Hypothalamus (tissue), 51 donors: ENCODE results near the gene PCGF3.
"Not testable (repeated sequence)": the region's sequence is repeated elsewhere in the genome, so short reads cannot be mapped to it uniquely, and the experiment has no call there.

Experiments
- DNase-seq, 51 donors: peaks; one replicate each; lab custom pipeline; 2025; lab: John Stamatoyannopoulos, UW

The PCGF3 gene

DNA sequence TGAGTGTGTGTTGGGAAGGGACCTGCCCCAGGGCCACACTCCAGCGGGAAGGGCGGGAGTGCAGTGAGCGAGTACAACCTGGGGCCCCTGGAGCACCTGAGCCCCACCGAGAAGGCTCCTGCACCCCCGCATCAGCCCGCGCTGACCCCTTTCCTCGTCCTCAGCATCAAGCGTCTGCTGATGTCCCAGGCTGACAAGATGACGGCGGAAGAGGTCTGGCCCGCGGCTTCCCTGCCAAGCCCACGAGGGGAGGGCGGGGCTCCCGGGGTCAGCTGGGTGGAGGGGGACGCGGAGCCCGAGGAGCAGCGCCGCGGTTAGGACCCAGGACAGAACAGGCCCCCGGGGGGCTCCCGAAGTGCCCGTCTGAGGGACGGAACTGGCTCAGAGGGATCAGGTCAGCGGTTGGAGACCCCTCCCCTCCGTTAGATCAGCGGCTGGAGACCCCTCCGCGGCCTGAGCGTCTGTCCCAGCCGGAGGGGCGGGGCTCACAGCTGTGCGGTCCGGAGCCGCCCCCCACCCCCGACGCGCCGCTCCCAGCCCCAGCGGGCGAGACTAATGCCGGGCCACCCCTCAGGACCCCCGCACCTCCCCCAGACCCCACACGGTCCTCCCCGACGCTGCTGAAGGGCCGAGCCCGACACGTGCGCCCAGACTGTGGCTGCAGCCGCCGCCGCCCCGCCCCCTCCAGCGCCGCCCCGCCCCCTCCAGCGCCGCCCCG is 24.5 kb upstream of the PCGF3 start:
- peak in 11 of 51 donors; percentile 10 to 47 (median 28) for DNase-seq

DNA sequence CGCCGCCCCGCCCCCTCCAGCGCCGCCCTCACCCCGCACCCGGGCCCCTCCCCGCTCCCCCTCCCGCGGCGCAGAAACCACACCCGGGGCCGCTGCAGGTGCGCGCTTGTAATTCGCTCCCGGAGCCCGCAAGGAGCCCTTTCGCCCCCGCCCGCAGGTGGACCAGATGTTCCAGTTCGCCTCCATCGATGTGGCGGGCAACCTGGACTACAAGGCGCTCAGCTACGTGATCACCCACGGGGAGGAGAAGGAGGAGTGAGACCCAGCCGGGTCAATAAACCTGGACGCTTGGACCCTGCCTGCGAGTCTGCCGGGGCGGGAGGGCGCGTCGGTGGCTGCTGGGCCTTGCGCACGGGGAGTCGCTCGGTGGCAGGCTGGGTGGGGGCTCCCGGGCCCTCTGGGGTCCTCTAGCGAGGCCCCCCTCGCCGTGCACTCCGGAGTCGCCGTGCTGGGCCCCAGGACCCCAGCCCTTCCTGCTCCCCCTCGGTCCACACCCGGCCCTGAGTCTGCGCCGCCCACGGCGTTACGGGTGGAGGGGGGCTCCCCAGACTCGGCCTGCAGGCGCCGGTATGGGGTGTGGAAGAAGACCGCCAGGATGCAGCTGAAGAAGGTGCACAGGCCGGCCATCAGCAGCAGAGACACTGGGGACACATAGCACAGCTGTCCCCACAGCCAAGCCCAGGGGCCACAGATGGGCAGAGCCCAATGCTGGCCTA is 23.7 kb upstream of the PCGF3 start:
- no peak for DNase-seq

DNA sequence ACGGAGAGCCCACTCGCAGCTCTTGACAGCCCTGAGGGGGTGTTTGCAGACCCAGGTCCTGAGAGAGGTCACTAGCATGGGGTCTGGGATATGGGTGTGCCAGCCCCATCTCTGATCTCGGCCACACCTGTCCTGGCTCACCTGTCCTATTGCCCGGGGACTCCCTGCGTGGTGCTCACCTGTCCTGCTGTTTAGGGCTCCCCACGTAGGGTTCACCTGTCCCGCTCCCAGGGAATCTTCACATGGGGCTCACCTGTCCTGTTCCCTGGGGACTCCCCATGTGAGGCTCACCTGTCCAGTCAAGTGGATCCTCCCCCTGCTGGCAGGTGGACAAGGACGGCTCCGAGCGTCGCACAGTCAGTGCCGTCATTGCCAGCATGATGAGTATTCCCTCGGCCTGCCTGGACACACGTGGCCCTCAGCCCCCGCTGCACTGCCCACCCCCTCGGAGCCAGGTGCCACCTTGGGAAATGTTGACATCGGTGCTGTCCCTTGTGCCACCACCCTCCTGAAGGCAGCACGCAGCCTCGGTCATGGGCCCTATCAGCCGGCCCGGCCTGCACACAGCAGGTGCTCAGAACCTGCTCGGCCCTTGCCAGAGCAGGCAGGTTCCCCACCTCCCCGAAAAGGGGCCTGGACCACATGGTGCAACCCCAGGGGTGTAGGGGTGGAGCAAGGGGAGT is 23.0 kb upstream of the PCGF3 start:
- DNase-seq = no peak

DNA sequence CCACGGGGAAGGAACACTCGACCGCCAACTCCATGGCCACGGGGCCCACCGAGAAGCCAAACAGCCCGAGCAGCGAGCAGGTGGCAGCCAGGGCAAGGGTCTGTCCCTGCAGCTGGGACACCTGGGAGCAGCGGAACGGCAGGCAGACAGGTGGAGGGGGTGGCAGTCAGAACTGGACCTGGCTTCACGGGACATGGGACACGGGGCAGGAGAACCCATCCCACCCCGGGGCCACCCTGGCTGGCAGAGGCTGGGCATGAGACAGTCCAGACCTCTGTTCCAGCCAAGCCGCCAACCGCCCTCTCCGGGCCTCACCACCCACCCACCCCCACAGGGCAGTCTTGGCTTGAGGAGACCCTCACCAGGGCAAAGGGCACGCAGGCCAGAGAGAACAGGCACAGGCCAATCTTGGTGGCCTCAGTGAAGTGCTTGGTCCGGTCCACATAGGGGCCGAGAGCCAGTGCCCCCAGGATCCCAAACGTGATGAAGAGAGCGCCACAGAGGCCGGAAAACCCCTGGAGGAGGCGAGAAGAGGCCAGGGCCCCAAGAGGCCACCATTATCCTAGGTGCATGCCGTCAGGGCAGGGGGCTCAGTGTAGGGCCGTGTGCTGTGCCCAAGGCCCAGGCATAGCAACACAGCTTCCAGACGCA is 22.3 kb upstream of the PCGF3 start:
- no peak for DNase-seq

DNA sequence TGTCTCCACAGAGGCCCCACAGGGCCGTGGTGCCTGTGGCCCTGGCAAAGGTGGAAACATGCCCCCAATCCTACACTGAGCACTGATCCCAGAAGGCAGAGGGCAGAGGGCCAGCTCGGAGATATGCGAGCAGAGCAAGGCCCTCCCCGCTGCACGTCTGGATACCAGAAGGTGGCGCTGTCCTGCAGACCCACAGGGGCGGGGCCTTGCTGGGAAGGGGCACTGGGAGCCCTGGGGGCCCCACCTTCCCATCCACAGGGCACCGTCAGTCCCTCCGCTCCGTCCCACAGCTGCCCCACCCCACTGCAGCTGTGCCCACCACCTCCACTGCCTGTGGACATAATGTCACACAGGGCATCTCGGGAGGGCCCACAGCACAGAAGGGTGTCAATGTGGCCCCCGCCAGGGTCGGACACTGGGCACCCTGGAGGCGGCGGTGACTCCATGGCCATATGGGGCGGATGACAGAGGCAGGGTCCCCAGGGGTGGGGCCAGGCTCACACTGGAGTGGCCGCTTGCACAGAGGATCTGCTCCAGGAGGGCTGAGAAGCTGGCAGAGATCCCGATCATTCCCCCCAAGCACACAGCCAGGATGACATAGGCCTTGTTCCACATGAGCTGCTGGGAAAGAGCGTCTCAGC is 21.5 kb upstream of the PCGF3 start:
- peak in 33 of 51 donors; percentile 17 to 79 (median 46) for DNase-seq

DNA sequence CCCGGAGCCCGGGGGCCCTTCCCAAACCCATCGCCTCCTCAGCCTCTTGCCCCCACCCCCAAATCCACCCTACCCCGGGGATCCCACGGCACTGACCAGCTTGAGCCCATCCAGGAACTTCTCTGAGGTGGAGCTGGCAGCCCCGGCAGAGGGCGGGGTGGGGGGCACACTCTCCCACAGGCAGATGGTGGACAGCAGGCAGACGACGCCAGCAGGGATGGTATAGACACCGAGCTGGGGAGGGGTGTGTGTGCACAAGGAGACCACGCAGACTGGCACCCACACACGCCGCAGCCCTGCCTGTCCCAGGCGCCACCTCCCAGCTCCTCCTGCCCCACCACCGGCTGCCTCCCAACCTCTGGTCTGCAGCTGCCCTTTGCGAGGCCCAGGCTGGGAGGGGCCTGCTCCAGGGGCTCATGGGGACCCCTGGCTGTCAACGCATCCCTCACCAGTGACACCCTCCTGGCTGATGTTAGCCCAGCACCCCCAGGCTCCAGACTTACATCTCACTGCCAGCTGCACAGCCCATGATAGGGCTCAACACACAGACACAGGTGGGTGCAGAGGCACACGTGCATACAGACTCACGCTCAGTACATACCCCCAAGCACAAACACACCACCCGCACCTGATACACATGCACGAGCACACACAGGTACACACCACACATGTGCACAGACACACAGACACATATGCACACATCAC is 20.9 kb upstream of the PCGF3 start:
- no peak for DNase-seq

DNA sequence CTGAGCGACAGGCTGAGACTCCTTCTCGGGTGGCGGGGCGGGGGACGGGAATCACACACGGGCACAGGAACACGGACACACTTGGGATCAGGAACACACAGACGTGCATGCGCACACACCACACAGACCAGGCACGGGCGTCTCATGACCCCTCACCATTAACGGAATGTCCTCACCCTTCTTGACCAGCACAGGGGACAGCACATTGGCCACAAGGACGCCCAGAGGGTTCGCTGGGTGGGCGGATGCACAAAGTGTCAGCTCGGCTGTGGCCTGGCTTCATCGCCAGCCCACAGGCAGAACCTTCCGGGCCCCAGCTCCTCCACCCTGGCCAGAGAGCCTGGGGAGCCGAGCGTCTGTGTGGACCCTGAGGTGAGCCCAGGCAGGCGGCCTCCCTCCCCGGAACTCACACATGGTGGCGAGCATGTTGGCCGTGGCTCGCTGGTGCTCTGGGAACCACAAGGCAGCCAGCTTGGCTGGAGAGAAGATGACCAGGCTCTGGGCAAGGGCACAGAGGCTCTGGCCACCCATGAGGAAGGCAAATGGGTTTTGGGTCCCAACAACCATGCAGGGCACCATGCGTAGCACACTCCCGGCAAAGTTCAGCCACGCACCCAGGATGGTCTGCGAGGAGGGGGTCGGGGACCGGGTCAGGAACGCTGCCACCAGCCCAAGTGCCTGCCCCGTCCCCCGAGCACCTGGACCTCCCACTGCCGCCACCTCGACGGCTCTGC is 19.8 kb upstream of the PCGF3 start:
- DNase-seq = no peak

DNA sequence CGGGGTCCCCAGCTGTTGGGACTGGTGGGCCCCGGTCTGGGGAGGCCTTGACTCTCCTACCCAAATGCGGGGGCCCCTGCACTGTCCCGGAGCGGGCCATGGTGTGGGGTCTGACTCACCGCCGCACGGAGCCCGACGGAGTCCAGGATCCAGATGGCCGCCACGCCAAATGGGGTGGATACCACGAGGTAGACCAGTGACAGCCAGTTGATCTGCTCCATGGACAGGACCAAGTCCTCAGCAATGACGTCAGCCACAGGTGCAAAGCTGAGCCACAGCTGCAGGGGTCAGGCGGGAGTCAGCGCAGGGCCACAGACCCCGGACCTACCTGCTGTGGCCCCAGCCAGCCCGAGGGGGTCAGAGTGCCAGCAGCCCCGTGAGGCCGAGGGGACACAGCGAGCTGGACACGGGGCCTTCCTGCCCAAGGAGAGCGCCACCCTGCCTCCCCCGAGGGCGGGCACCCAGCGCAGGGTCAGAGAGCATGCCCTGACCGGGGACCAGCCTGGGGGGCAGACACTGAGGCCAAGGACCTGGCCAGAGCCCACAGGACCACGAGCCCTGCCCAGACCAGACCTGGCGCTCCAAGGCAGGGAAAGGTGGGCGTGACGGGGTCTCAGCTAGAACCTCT is 19.1 kb upstream of the PCGF3 start:
- DNase-seq = no peak

DNA sequence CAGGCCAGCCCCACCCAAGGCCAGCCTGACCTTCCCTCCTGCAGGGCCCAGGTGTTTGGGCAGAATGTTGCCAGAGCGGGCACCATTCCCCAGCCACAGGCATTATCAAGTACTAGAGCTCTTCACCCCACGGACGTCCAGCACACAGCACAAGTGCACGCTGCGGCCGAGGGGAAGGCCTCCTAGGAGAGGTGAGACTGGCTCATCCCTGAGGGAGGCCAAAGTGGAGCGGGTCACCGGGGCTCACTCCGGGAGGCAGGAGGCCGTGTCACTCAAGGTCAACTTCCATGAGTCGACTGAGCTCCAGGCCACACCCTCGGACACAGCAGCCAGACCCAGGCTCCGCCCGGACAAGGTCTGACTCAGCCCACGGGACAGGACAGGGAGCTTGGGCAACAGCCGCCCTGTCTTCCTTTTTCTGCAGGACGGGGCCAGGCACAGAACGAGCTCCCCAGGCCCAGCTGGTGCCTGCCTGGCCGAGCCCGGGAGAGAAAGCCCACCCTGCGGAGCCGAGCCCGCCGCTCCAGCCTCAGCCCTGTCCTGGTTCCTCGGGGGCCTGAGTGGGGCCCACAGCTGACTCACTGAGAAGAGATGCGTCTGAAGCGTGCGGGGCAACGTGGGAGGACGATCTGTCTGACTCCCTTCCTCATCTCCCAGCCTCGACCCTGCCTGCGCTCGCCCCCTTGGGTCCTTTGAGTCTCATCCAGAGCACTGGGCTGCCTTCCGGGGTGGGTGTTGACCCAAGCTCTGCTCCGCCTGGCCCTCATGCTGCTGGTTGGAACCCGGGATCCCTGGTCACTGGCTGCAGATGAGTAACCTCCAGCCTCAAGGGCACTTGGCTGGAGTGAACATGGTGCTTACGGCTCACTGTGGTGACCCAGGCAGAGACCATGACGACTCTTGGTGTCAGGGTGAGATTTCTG is 18.3 kb upstream of the PCGF3 start:
- DNase-seq = peak in 3 of 51 donors; percentile 18 to 43 (median 37)

DNA sequence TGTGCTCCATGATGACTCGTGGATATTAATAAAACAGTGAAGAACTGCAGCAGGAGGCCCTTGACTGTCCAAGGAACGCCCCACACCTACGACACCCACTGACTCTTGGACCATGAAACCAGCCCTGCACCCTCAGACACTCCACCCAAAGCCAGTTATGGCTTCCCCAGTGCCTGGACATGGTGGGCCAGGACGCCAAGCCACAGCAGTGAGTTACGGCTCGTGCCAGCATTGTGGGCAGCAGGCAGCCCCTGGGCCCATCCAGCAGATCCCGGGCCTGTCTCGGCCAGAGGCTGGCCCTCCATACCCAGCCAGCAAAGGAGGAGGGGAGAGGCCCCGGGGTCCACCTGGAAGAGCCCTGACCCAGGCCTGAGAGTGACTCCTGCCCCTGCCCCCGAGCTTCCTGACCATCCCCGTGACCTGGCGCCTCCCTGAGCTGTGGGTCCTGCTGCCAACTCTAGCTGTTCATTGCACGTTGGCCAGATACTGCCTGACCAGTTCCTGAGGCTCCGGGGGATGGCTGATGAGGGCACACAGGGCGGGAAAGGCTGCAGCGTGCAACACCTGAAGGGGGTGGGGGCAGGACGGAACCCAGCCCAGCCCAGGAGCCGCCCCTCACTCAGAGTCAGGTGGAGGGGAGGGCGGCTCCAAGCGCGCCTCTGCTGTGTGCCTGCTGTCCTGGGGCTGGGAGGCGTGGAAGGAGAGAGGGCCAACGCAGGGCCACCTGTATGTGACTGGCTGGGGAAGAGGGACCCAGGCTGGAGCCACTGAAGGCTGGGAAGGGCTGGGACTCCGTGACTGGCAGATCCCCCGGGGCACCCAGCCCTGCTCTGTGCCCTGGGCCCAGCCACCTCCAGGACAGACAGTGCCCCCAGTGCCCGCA is 17.4 kb upstream of the PCGF3 start:
- DNase-seq = no peak

DNA sequence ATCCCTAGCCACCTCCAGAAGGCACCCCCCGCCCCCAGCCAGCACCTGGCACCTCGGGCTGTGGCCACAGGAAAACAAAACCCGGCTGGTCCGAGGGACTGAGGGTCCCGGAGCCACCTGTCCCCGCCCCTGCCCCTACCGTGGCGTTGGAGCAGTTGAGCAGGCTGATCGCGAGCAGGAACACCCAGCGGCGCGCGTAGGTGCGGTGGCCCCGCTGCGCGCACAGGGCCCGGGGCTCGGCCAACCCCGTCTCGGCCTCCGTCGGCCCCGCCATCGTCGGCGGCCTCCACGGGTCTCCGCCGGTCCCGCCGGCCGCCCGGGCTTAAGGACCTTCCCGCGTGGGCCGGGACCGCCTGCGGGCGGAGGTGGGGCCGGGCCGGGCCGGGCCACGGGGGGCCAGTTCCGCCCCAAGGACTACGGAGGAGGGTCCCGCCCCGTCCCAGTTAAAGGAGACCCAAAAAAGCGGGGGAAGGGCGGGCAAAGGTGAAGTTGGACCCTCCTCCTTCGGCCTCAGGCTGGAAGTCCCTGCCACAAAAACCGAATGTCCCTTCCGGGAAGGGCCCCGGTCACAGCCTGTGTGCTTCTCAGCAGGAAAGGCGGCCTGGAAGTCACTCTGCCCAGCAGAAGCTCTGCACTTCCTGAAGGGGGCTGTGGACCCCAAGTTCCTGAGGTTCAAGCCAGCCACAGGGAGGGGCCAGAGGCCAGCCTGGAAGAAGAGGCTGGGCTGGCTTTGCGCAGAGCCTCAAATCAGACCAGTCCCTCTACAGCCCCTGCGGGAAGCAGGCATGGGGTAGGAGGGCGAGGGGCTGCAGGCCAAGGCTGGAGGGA is 16.6 kb upstream of the PCGF3 start, which contains the start of gene SLC49A3:
Gene SLC49A3 (minus strand): TSS at position 298 of the 828 bp plus-strand sequence. CDS start 24 bp downstream, at position 274.
- DNase-seq = no peak

DNA sequence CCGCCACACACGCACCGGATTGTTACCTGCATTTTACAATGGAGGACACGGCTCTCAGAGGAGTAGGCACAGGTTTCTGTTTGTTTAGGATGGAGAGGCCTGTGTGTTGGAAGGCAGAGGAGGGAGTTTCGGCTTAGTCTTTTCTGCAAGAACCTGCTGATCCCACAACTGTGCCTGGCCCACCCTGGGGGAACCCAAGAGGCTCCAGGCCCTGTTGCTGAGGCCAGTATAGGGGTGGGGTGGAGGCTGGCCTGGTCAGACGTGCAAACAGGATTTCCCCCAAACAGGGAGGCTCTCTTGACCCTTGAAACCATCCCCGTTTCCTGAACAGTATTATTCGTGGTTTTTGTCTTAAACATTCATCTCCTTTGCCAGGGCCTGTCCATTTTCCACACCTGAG is 15.9 kb upstream of the PCGF3 start:
- no peak for DNase-seq

DNA sequence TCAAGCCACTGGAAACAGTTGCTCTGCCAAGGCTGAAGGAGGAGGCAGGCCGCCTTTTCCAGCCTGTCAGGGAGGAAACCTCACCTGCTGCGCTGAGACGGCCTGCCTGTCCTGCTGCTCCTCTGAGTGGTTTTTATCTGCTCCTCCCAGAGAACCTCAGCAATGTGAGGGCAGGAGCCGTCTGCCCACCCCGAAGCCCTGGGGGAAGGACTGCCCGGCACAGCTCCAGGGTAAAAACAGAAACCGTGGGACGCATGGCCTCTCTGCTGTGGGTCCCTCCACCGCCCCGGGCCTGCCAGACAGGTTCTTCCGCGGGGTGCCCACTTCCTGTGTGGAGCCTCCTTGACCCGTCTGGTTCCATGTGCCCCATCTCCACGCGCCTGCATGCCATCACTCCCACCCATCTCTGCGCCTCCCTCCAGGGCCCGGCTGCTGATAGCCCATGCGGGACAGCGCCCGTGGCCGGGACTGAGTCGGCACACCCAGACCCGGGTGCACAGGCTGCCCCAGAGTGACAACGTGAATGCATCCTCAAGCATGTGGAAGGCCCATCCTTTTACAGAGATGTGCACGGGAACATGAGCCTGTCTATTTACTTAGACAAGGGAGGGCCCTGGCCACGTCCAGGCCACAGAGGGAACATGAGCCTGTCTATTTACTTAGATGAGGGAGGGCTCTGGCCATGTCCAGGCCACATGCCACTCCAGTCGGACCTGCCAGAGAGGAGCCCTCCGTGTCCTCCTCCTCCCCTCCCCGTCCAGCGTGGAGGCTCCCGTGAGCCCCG is 12.7 kb upstream of the PCGF3 start:
- no peak for DNase-seq

DNA sequence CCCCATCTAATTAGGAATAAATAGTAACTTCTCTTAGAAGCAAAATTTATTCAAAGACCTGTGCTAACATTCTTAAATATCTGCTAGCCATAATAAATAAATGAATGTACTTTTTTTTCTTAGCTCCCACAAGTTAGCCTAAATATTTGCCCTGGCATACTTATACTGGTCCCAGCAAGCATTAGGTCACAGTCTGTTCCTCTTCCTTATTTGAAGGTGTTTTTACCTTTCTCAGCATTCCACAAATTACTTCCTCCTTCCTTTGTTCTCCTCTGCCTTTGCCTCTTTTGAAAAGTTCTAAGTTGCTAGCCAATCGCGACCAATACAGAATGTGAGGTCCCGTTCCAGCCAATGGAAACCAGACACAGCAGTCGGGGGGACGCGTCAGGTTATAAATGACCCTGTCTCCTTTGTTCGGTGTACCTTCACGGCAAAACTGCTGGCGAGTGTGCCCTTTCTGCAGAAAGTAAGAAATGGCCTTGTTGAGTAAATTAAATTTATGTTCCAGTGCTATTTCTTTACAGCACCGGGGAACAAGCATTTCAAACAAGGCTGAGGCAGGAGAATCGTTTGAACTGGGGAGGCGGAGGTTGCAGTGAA is 11.2 kb upstream of the PCGF3 start:
- not testable (repeated sequence) for DNase-seq
